H9 (cell line): Measurements from ENCODE around the gene CERK. TPM values are rescaled to one million over a fixed set of nuclear protein-coding genes. Genes with fewer than 3 reads are reported as not detected.

ENCODE experiments used
- DNase-seq: peaks from one replicate; pipeline ENCODE4 v3.0.0-alpha.2; 2017
- H2AFZ ChIP-seq: one replicate; pipeline ENCODE4 v1.6.1; 2013; ENCODE audit warnings: mild to moderate bottlenecking, low read length, control low read depth, moderate library complexity
- H2AK5ac ChIP-seq: 2 replicates; pipeline ENCODE4 v1.6.1; 2013; ENCODE audit warnings: low read length, control low read depth, mixed read lengths; ENCODE audit not compliant: insufficient read length
- H2BK120ac ChIP-seq: one replicate; pipeline ENCODE4 v1.6.1; 2013; ENCODE audit warnings: low read depth, mild to moderate bottlenecking, low read length, control low read depth, inconsistent platforms; ENCODE audit not compliant: poor library complexity, severe bottlenecking
- H2BK12ac ChIP-seq: 2 replicates; pipeline ENCODE4 v1.6.1; 2013; ENCODE audit warnings: low read length, control low read depth, mixed read lengths, low read depth; ENCODE audit not compliant: insufficient read length
- H2BK15ac ChIP-seq: 2 replicates; pipeline ENCODE4 v1.6.1; 2013; ENCODE audit warnings: low read depth, low read length, control low read depth
- H2BK20ac ChIP-seq: one replicate; pipeline ENCODE4 v1.6.1; 2013; ENCODE audit warnings: low read depth, mild to moderate bottlenecking, low read length, control low read depth, inconsistent platforms; ENCODE audit not compliant: poor library complexity, severe bottlenecking
- H2BK5ac ChIP-seq: 2 replicates; pipeline ENCODE4 v1.6.1; 2013; ENCODE audit warnings: low read length, control low read depth, mixed read lengths; ENCODE audit not compliant: insufficient read length
- H3K14ac ChIP-seq: 2 replicates; pipeline ENCODE4 v1.6.1; 2013; ENCODE audit warnings: low read length, control low read depth; ENCODE audit not compliant: insufficient read depth
- H3K18ac ChIP-seq: 2 replicates; pipeline ENCODE4 v1.6.1; 2013; ENCODE audit warnings: low read depth, mild to moderate bottlenecking, mixed read lengths, low read length, control low read depth; ENCODE audit not compliant: insufficient read length
- H3K23ac ChIP-seq: 2 replicates; pipeline ENCODE4 v1.6.1; 2013; ENCODE audit warnings: low read length, control low read depth, mixed read lengths, low read depth; ENCODE audit not compliant: insufficient read length
- H3K23me2 ChIP-seq: 2 replicates; pipeline ENCODE4 v1.6.1; 2013; ENCODE audit warnings: low read depth, mild to moderate bottlenecking, mixed read lengths, low read length, control low read depth; ENCODE audit not compliant: insufficient read length, poor library complexity, severe bottlenecking
- H3K27ac ChIP-seq: 2 replicates; pipeline ENCODE4 v1.5.1; 2013; ENCODE audit warnings: low read length, control low read depth, mixed read lengths, low read depth; ENCODE audit not compliant: insufficient read length
- H3K27me3 ChIP-seq: 2 replicates; pipeline ENCODE4 v1.6.1; 2013; ENCODE audit warnings: low read length, control low read depth, inconsistent platforms; ENCODE audit not compliant: insufficient read depth
- H3K4ac ChIP-seq: 2 replicates; pipeline ENCODE4 v1.6.1; 2013; ENCODE audit warnings: low read depth, mild to moderate bottlenecking, control low read depth, inconsistent platforms, low read length, moderate library complexity
- H3K4me1 ChIP-seq: 2 replicates; pipeline ENCODE4 v1.6.1; 2013; ENCODE audit warnings: low read length, control low read depth, inconsistent platforms; ENCODE audit not compliant: insufficient read depth
- H3K4me2 ChIP-seq: 2 replicates; pipeline ENCODE4 v1.6.1; 2013; ENCODE audit warnings: low read length, control low read depth, mixed read lengths; ENCODE audit not compliant: insufficient read length, insufficient read depth
- H3K56ac ChIP-seq: 2 replicates; pipeline ENCODE4 v1.6.1; 2013; ENCODE audit warnings: low read depth, mild to moderate bottlenecking, mixed read lengths, low read length, control low read depth; ENCODE audit not compliant: insufficient read length
- H3K79me1 ChIP-seq: 2 replicates; pipeline ENCODE4 v1.6.1; 2013; ENCODE audit warnings: low read depth, mild to moderate bottlenecking, moderate library complexity, low read length, control low read depth, inconsistent platforms; ENCODE audit not compliant: insufficient read depth, poor library complexity, severe bottlenecking
- H3K79me2 ChIP-seq: 2 replicates; pipeline ENCODE4 v1.6.1; 2013; ENCODE audit warnings: low read length, control low read depth, inconsistent platforms; ENCODE audit not compliant: insufficient read depth
- H3K9ac ChIP-seq: 2 replicates; pipeline ENCODE4 v1.6.1; 2013; ENCODE audit warnings: low read length, control low read depth, mixed read lengths; ENCODE audit not compliant: insufficient read length; ENCODE audit errors: extremely low read depth
- H3K9me3 ChIP-seq: one replicate; pipeline ENCODE4 v1.6.1; 2013; ENCODE audit warnings: low read depth, low read length, inconsistent platforms; ENCODE audit not compliant: control insufficient read depth
- H3T11ph ChIP-seq: one replicate; pipeline ENCODE4 v1.6.1; 2013; ENCODE audit warnings: mild to moderate bottlenecking, low read length, control low read depth, inconsistent platforms
- H4K20me1 ChIP-seq: one replicate; pipeline ENCODE4 v1.6.1; 2013; ENCODE audit not compliant: control insufficient read depth, insufficient read length, insufficient read depth
- H4K5ac ChIP-seq: 2 replicates; pipeline ENCODE4 v1.6.1; 2013; ENCODE audit warnings: low read depth, mild to moderate bottlenecking, mixed read lengths, low read length, control low read depth; ENCODE audit not compliant: insufficient read length
- H4K8ac ChIP-seq: replicated peaks from 2 replicates; pipeline ENCODE4 v1.6.1; 2013; ENCODE audit warnings: low read length, control low read depth, mixed read lengths, low read depth; ENCODE audit not compliant: insufficient read length
- H4K91ac ChIP-seq: 2 replicates; pipeline ENCODE4 v1.6.1; 2013; ENCODE audit warnings: low read depth, mild to moderate bottlenecking, moderate library complexity, mixed read lengths, low read length, control low read depth; ENCODE audit not compliant: insufficient read length
- H3K27ac Mint-ChIP-seq, 3 experiments: 2 replicates in 2 of 3; 3 replicates in 1 of 3; pipeline ENCODE4 v1.8.0; 2020 to 2021; ENCODE audit warnings: mixed read lengths in 3 of 3, mild to moderate bottlenecking in 1 of 3, moderate library complexity in 1 of 3
- H3K27me3 Mint-ChIP-seq: 2 replicates; pipeline ENCODE4 v1.8.0; 2021; ENCODE audit warnings: low read depth, mild to moderate bottlenecking, moderate library complexity, mixed read lengths
- H3K36me3 Mint-ChIP-seq, 3 experiments: 2 replicates in 2 of 3; 3 replicates in 1 of 3; pipeline ENCODE4 v1.8.0; 2020 to 2021; ENCODE audit warnings: low read depth in 3 of 3, mixed read lengths in 3 of 3; ENCODE audit not compliant: insufficient read depth in 1 of 3
- H3K4me1 Mint-ChIP-seq, 2 experiments: 2 replicates each; pipeline ENCODE4 v1.8.0; 2020; ENCODE audit warnings: mixed read lengths in 2 of 2
- H3K4me3 Mint-ChIP-seq, 2 experiments: 2 replicates in 1 of 2; 3 replicates in 1 of 2; pipeline ENCODE4 v1.8.0; 2020 to 2021; ENCODE audit warnings: mild to moderate bottlenecking in 2 of 2, mixed read lengths in 2 of 2, moderate library complexity in 1 of 2
- H3K9me3 Mint-ChIP-seq, 2 experiments: 2 replicates in 1 of 2; 3 replicates in 1 of 2; pipeline ENCODE4 v1.8.0; 2020; ENCODE audit warnings: mild to moderate bottlenecking in 2 of 2, mixed read lengths in 2 of 2, moderate library complexity in 1 of 2
- WGBS: extraction: QIAGEN DNeasy Blood & Tissue Kit; methylation state at CpG from one replicate; pipeline ENCODE4 v1.1.7; 2013; ENCODE audit warnings: missing lambda C conversion rate, low lambda C conversion rate, mixed read lengths; ENCODE audit not compliant: insufficient read length; ENCODE audit errors: extremely low coverage; 5-methylcytosine and 5-hydroxymethylcytosine counted together
- total RNA-seq: library from RNA; stranded (reverse); gene quantifications from 2 replicates; pipeline ENCODE4 v1.2.1, GENCODE V29; 2021
- TF ChIP-seq, protein P1 (sequence below): fragments of 200-600 bp; sonication (generic); conservative IDR thresholded peaks from 3 replicates; pipeline ENCODE4 v1.8.0; 2021; ENCODE audit warnings: antibody characterized with exemption, mild to moderate bottlenecking

CERK gene
- total RNA-seq, 1 experiment from 2014 or later, result 47.1 TPM

GRCh38 chr22:46742576-46743221, 4.6 kb upstream of the CERK start:
- Histone ChIP-seq H2BK5ac (no peak overlapping the region), H3K14ac (no peak overlapping the region), H3K4ac (no peak overlapping the region), H3K4me2 (no peak overlapping the region), H3K4me1 (no peaks in the 10 kb centered on the region), H2BK20ac (no peak overlapping the region), H4K8ac (no peak overlapping the region), H3T11ph (no peak overlapping the region), H3K27ac (no peak overlapping the region), H3K18ac (no peak overlapping the region), H4K5ac (no peak overlapping the region), H3K79me1 (no peaks in the 10 kb centered on the region), H4K91ac (no peak overlapping the region), H3K27me3 (no peaks in the 10 kb centered on the region), H3K23ac (no peak overlapping the region), H3K9me3 (no peaks in the 10 kb centered on the region), H3K23me2 (no peaks in the 10 kb centered on the region), H4K20me1 (no peaks in the 10 kb centered on the region), H2BK12ac (no peak overlapping the region), H2BK120ac (no peak overlapping the region), H2AFZ (no peak overlapping the region), H2AK5ac (no peak overlapping the region), H3K79me2 (no peaks in the 10 kb centered on the region), H3K9ac (no peak overlapping the region), H2BK15ac (no peak overlapping the region), H3K56ac (no peak overlapping the region)
- TF ChIP-seq, protein P1, sequence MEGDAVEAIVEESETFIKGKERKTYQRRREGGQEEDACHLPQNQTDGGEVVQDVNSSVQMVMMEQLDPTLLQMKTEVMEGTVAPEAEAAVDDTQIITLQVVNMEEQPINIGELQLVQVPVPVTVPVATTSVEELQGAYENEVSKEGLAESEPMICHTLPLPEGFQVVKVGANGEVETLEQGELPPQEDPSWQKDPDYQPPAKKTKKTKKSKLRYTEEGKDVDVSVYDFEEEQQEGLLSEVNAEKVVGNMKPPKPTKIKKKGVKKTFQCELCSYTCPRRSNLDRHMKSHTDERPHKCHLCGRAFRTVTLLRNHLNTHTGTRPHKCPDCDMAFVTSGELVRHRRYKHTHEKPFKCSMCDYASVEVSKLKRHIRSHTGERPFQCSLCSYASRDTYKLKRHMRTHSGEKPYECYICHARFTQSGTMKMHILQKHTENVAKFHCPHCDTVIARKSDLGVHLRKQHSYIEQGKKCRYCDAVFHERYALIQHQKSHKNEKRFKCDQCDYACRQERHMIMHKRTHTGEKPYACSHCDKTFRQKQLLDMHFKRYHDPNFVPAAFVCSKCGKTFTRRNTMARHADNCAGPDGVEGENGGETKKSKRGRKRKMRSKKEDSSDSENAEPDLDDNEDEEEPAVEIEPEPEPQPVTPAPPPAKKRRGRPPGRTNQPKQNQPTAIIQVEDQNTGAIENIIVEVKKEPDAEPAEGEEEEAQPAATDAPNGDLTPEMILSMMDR, result no peak
- Mint-ChIP-seq H3K4me3 (no peak overlapping the region), H3K9me3 (peaks cover 3 to 8% of the 10 kb centered on the region in 2 experiments; a peak in 3 of 5 replicates), H3K36me3 (no peaks in the 10 kb centered on the region), H3K27ac (no peak overlapping the region), H3K27me3 (peaks cover 29% of the 10 kb centered on the region), H3K4me1 (peaks cover 6 to 8% of the 10 kb centered on the region in 2 experiments; a peak in 3 of 4 replicates)
- no peak for DNase-seq
- WGBS, result no CpG with 5 or more reads among the region's 6 CpGs
